Measurements from ENCODE around the gene SLC35C1.

DNA sequence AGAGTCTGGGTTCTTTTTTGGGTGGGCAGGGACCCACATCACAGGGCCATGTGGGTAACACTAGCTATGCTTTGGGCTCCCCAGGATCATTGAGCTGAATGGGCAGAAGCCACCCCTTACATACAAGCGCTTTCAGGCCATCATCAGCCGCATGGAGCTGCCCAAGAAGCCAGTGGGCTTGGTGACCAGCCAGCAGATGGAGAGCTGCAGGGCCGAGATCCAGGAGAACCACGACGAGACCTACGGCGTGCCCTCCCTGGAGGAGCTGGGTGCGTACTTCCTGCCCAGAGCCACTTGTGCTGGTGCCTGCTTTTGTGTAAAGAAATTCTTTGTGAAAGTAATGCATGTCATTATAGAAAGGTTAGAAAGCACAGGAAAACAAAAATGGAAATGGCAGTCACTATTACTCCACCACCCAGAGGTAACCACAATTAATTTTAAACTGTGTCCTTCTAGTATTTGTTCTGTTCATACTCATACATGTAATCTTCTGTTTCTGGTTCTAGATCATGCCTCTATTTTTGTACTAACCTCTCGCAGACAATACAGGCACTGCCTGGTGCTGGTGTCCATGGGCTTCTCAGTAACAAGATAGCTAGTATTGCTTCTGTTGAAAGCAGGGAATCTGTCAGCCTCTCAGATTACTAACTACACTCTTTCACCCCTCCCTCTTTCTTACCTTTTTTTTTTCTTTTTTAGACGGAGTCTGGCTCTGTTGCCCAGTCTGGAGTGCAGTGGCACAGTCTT, 56.0 kb downstream of the SLC35C1 start:
- TF ChIP-seq, protein P1, sequence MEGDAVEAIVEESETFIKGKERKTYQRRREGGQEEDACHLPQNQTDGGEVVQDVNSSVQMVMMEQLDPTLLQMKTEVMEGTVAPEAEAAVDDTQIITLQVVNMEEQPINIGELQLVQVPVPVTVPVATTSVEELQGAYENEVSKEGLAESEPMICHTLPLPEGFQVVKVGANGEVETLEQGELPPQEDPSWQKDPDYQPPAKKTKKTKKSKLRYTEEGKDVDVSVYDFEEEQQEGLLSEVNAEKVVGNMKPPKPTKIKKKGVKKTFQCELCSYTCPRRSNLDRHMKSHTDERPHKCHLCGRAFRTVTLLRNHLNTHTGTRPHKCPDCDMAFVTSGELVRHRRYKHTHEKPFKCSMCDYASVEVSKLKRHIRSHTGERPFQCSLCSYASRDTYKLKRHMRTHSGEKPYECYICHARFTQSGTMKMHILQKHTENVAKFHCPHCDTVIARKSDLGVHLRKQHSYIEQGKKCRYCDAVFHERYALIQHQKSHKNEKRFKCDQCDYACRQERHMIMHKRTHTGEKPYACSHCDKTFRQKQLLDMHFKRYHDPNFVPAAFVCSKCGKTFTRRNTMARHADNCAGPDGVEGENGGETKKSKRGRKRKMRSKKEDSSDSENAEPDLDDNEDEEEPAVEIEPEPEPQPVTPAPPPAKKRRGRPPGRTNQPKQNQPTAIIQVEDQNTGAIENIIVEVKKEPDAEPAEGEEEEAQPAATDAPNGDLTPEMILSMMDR (IDR thresholded peaks at IDR 0.05) = no peak
- TF ChIP-seq POLR2A (IDR thresholded peaks at IDR 0.05) = no peak

Measured in uterus (tissue), 2 donors.